HFF-Myc (cell line): ENCODE data around the gene INAFM2.
A peak's percentile ranks its signal among the peaks of the same experiment; 100 is the strongest.

Source experiments
- DNase-seq: peaks from one replicate; pipeline ENCODE4 v3.0.0-alpha.2; 2011; ENCODE audit warnings: low read depth; ENCODE audit errors: extremely low read depth
- H3K4me3 ChIP-seq: replicated peaks from 2 replicates; pipeline ENCODE4 v1.5.1; 2011; ENCODE audit warnings: low read depth, mild to moderate bottlenecking, control low read depth, low read length
- TF ChIP-seq, protein P1 (sequence below): IDR thresholded peaks from 2 replicates; pipeline ENCODE4 v1.5.1; 2012; ENCODE audit warnings: mild to moderate bottlenecking, low read depth, low read length, control low read depth; ENCODE audit errors: missing control alignments

INAFM2 gene

DNA sequence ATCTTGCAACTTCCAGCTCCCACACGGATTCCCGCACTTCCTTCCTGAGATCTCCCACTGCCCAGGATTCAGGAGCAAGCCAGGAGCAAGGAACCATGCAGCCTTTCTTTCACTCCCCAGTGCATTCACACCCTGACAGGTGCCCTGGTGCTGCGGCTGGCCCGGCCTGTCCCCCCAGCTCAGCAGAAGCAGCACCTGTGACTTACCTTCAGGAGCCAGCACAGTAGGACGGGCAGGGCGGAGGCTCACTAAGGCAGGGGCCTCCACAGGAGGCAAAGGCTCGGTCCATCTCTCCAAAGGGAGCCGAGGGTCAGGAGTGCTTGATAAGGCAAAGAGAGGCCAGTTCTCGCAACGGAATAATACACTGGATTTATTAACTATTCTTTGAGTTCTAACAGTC is 45.5 kb upstream of the INAFM2 start:
- TF ChIP-seq, protein P1, sequence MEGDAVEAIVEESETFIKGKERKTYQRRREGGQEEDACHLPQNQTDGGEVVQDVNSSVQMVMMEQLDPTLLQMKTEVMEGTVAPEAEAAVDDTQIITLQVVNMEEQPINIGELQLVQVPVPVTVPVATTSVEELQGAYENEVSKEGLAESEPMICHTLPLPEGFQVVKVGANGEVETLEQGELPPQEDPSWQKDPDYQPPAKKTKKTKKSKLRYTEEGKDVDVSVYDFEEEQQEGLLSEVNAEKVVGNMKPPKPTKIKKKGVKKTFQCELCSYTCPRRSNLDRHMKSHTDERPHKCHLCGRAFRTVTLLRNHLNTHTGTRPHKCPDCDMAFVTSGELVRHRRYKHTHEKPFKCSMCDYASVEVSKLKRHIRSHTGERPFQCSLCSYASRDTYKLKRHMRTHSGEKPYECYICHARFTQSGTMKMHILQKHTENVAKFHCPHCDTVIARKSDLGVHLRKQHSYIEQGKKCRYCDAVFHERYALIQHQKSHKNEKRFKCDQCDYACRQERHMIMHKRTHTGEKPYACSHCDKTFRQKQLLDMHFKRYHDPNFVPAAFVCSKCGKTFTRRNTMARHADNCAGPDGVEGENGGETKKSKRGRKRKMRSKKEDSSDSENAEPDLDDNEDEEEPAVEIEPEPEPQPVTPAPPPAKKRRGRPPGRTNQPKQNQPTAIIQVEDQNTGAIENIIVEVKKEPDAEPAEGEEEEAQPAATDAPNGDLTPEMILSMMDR: no peak
- no peak overlapping the region for H3K4me3 ChIP-seq
- DNase-seq: no peak

DNA sequence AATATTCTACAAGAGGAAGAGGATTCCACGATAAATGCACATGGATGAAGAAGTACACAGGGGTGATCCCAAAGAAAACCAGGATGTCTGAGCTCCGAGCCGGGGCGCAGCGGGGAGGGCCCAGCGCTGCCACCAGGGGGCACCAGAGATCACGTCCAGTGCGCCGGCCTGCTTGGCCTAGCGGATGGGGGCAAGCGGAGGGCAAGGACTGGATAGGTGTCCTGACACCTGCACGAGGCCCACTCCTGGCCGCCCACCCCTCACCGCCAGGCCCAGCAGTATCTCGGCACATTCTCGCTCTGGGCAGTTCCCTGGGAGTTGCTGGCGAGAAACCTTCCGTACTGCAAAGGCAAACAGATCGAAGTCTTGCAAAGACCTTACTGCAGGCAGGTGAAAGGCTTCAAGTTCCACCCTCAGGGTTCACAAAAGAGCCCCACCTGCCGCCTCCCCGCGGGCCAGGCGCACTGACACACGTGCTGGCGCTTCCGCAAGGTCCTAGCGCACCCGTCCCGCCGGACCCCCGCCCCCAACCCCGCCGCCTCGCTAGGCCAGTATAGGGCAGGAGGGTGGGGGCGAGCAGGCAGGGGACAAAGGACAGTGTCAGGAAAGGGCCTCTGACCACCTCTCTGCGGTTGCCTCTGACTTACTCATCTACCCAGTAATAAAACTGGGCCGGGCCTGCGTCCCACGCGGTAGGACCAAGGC is 43.9 kb upstream of the INAFM2 start:
- no peak overlapping the region for H3K4me3 ChIP-seq
- TF ChIP-seq, protein P1: peak; percentile 97
- DNase-seq: no peak

DNA sequence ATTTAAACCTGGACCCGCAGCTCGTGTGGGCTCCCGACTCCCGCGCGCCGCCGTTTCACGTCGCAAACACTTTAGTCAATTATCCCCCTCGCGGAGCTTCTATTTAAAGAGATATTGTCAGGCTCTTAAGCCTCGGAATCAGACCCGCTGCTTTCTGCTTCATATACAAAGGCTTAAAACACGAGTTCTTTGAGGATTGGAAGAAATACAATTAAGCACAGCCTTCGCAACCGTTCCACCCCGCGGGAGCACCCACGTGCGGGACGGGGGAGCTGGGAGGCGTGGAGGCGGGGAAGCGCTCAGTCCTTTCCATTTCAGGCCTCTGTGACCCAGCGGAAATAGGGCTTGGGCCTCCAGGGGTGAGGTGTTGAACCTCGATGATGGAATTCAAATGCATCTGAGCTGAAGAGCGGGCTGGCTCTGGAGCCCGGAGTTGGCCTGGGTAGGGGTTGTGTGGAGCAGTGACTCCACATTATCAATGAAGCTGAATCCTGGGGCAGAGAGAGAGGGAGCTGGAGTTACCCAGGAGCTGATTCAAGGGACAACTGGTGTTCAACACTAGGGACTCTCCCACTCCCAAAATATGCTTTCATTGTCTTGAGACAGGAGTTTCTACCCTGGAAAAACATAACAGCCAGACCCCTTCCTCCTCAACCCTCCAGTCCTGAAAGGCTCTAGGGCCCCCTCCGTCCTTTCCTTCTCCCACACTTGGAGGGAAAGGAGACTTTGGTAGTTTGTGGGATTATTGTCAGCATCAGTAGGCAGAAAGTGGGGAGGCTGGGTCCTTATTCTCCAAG is 43.0 kb upstream of the INAFM2 start:
- TF ChIP-seq, protein P1: no peak
- H3K4me3 ChIP-seq: no peak overlapping the region
- no peak for DNase-seq

DNA sequence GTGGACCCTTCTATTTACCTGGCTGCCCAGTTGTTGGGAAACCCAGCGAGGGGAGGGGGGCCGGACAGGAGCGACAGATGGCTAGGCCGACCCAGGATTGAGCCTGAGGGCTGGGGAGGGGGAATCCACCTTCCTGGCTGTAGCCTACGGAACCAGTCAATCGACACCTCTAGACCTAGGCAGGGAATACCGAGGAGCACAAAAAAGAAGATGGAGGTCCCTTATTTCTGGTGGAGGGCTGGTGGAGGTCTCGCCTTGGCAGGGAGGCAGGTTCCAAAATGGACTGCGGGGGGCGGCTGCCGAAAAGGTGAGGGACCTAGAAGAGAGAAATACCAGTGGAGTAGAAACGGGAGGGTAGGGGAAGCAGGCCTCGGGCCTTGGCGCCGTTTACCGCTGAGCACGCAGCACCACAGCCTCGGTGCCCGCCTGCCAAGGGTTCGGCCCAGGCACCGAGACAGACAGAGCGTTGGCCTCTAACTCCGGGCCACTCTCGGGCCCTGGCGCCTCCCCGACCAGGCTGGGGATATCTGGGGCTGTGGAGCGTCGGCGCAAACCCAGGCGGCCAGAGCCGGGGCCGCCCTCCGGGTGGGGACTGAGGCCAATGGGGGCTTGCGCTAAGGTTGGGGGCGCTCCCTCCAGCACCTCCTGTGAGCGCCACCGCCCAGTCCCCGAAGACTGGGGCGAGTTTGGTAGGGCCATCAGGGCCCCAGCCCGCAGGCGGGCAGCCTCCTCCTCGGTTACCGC is 42.3 kb upstream of the INAFM2 start:
- H3K4me3 ChIP-seq: no peak overlapping the region
- TF ChIP-seq, protein P1: no peak
- no peak for DNase-seq

DNA sequence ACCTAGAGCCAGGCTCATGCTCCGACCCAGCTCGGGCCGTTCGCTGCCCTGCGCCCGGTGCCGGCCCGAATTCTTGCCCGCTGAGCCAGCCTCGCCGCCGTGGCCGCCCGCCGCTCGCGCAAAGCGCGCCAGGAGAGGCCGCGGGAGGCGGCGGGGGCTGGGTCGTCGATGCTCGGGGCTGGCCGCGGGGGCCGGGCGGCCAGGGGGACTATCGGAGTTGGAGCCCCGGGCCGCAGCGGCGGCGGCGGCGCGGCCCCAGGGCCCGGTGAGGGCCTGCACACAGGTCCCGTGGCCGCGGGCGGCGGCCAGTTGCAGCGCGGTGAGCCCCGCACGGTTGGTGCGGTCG is 41.7 kb upstream of the INAFM2 start:
- H3K4me3 ChIP-seq: peak overlapping the region; percentile 21
- DNase-seq: no peak
- TF ChIP-seq, protein P1: no peak

DNA sequence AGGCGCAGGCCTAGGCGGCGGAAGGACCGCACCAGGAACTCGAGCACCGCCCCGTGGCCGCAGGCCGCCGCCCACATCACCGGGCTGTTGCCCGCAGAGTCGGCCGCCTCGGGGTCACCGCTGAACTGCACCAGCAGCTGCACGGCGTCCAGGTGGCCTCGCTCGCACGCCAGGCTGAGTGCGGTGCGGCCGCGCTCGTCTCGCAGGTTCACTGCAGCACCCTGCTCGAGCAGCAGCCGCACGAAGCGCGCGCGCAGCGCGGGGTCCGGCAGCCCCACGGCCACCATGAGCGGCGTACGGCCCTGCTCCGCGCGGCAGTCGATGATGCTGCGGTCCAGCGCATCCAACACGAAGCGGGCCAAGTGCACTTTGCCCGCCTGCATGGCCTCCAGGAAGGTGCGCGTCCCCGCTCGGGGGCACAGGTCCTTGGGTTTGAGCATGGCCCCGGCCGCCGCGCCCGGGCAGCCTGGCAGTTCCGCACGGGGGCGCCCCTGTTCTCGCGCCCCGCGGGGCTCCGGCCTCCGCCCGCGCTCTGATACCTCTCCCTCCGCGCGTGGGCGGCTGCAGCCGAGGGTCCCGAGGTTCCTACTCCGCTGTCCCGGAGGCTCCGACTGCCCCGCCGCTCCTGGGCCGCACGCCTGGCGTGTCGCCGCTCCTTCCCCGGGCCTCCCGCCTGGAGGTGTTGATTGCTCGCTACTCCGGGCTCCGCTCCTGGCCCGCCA is 41.2 kb upstream of the INAFM2 start:
- TF ChIP-seq, protein P1: peak; percentile 33
- no peak for DNase-seq
- peak overlapping the region; percentile 21 for H3K4me3 ChIP-seq
